ENCODE data around the gene DPP6. TPM values are rescaled to one million over a fixed set of nuclear protein-coding genes. Genes with fewer than 3 reads are reported as not detected.

Gene DPP6
- total RNA-seq, 4 donors from 2014 or later, result 0.94 to 1.9 TPM; not detected in 2

- ATAC-seq (no peak), DNase-seq (no peak)
- H3K27me3 ChIP-seq, result peaks cover 0 to 2% (median 0%) of the 10 kb centered on the region in 3 donors
- intact Hi-C loops (cut with DNase I; ENCODE audit: low total_unique reads) (loop anchor here (5.0 kb wide), 1 partner anchor 434 kb away; no protein-coding TSS in a partner anchor), in situ Hi-C loops (cut with MboI; ENCODE audit: low sequenced_read_pairs in 4 of 4) (loop anchor here in 1 of 4 donors (25.0 kb wide), 1 partner anchor 274 kb away; no protein-coding TSS in a partner anchor)
- TF ChIP-seq POLR2A (IDR thresholded peaks at IDR 0.05), result no peak
- TF ChIP-seq, protein P1, sequence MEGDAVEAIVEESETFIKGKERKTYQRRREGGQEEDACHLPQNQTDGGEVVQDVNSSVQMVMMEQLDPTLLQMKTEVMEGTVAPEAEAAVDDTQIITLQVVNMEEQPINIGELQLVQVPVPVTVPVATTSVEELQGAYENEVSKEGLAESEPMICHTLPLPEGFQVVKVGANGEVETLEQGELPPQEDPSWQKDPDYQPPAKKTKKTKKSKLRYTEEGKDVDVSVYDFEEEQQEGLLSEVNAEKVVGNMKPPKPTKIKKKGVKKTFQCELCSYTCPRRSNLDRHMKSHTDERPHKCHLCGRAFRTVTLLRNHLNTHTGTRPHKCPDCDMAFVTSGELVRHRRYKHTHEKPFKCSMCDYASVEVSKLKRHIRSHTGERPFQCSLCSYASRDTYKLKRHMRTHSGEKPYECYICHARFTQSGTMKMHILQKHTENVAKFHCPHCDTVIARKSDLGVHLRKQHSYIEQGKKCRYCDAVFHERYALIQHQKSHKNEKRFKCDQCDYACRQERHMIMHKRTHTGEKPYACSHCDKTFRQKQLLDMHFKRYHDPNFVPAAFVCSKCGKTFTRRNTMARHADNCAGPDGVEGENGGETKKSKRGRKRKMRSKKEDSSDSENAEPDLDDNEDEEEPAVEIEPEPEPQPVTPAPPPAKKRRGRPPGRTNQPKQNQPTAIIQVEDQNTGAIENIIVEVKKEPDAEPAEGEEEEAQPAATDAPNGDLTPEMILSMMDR (IDR thresholded peaks at IDR 0.05 in 4 of 5, conservative IDR thresholded peaks at IDR 0.05 in 1 of 5), result no peak
- peaks cover 0 to 3% of the 10 kb centered on the region in 2 donors for H3K4me1 ChIP-seq
- no peaks in the 10 kb centered on the region for H3K9me3 ChIP-seq
- H3K36me3 ChIP-seq, result no peaks in the 10 kb centered on the region
- no peak overlapping the region for H3K4me3 ChIP-seq
- H3K27ac ChIP-seq, result no peak overlapping the region
Observed at GRCh38 chr7:154912871-154913637, 860.9 kb downstream of the DPP6 start.

DNA sequence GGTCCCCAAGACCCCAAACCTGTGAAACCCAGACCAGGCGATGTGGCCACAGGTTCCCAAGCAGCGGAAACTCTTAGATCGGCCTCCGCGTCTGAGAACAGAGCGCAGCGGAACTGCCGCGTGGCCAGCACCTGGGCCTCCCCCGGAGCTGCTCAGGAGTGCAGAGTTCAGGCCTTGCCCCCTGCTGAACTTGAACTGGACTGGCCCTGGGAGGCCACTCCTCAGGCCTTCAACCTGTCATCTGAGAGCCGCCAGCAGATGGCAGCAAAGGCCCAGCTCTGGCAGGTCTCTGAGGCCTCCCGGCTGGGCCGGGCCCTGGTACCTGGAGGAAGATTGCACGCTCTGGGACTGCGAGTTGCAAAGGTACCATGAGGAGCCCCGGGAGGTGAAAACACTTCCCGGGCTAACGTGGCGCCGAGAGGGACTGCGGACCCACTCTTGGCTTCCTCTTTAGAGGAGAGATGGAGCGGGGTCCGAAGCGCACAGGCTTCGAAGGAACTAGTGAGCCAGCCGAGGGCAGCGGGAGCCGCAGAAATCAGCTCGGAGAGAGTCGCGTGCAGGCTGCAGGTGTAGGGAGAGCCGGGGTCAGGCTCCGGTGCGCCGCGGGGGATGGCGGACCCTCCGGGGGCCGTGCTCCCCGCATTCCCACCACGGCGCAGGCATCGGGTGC, 861.6 kb downstream of the DPP6 start:
- Histone ChIP-seq H3K36me3 (no peaks in the 10 kb centered on the region), H3K27me3 (peaks cover 0 to 2% (median 0%) of the 10 kb centered on the region in 3 donors), H3K4me1 (peaks cover 0 to 3% of the 10 kb centered on the region in 2 donors), H3K27ac (no peak overlapping the region), H3K9me3 (no peaks in the 10 kb centered on the region), H3K4me3 (peak overlapping the region; percentile 10 to 53 (median 35))
- ATAC-seq (peak; percentile 78 to 84), DNase-seq (peak; percentile 51 to 63)
- in situ Hi-C loops (cut with MboI; ENCODE audit: low sequenced_read_pairs in 4 of 4) (loop anchor here in 1 of 4 donors (25.0 kb wide), 1 partner anchor 274 kb away; no protein-coding TSS in a partner anchor), intact Hi-C loops (cut with DNase I; ENCODE audit: low total_unique reads) (loop anchor here (5.0 kb wide), 1 partner anchor 434 kb away; no protein-coding TSS in a partner anchor)
- no peak for TF ChIP-seq POLR2A (IDR thresholded peaks at IDR 0.05)
- TF ChIP-seq, protein P1 (IDR thresholded peaks at IDR 0.05 in 4 of 5, conservative IDR thresholded peaks at IDR 0.05 in 1 of 5), result peak; percentile 60 to 93 (median 83)

DNA sequence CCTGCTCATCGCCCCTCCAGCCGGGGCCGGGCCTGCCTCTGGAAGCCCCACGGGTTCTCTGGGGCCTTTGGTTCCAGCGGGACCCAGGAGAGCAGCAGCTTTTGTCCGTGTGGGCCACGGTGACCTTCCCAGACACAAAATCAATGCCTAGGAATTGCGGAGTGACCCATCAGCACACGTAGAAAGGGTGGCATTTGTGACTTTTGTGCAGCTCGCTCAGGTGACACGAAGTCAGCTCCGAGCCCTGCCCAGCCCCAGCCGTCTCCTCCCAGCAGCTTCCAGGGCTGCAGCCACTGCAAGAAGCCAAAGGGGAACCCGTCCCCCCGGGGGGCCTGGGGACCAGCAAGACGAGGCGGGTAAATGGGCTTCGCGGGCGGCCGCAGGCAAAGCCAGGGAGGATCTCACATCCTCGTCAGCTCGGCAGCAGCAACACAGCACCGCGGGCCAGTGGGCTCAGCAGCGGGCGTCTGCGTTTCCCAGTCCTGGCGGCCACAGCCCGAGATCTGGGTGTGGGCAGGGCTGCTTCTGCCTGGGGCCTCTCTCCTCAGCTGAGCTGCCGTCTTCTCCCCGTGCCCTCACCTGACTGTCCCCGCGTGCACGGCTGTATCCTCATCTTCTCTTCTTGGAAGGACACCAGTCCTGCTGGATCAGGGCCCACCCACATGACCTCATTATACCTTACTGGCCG, 862.3 kb downstream of the DPP6 start:
- Histone ChIP-seq H3K4me3 (peak overlapping the region in 3 of 4 donors; percentile 10 to 38 (median 32)), H3K36me3 (no peaks in the 10 kb centered on the region), H3K27ac (no peak overlapping the region), H3K4me1 (peaks cover 0 to 3% of the 10 kb centered on the region in 2 donors), H3K9me3 (no peaks in the 10 kb centered on the region), H3K27me3 (peaks cover 0 to 2% (median 0%) of the 10 kb centered on the region in 3 donors)
- DNase-seq (no peak), ATAC-seq (no peak)
- in situ Hi-C loops (cut with MboI; ENCODE audit: low sequenced_read_pairs in 4 of 4) (loop anchor here in 1 of 4 donors (25.0 kb wide), 1 partner anchor 273 kb away; no protein-coding TSS in a partner anchor), intact Hi-C loops (cut with DNase I; ENCODE audit: low total_unique reads) (loop anchor here (5.0 kb wide), 1 partner anchor 433 kb away; no protein-coding TSS in a partner anchor)
- TF ChIP-seq POLR2A (IDR thresholded peaks at IDR 0.05), result no peak
- TF ChIP-seq, protein P1 (IDR thresholded peaks at IDR 0.05 in 4 of 5, conservative IDR thresholded peaks at IDR 0.05 in 1 of 5), result no peak

- no peak overlapping the region for H3K27ac ChIP-seq
- TF ChIP-seq POLR2A (IDR thresholded peaks at IDR 0.05), result no peak
- peaks cover 0 to 3% of the 10 kb centered on the region in 2 donors for H3K4me1 ChIP-seq
- peaks cover 0 to 2% (median 0%) of the 10 kb centered on the region in 3 donors for H3K27me3 ChIP-seq
- DNase-seq (no peak), ATAC-seq (no peak)
- in situ Hi-C loops (cut with MboI; ENCODE audit: low sequenced_read_pairs in 4 of 4) (loop anchor here in 1 of 4 donors (25.0 kb wide), 1 partner anchor 272 kb away; no protein-coding TSS in a partner anchor), intact Hi-C loops (cut with DNase I; ENCODE audit: low total_unique reads) (loop anchor here (5.0 kb wide), 1 partner anchor 432 kb away; no protein-coding TSS in a partner anchor)
- no peaks in the 10 kb centered on the region for H3K36me3 ChIP-seq
- H3K9me3 ChIP-seq, result no peaks in the 10 kb centered on the region
- H3K4me3 ChIP-seq, result no peak overlapping the region
Observed at GRCh38 chr7:154914996-154915380, 862.8 kb downstream of the DPP6 start.
